K562 (cell line): ENCODE measurements around the gene CPPED1. TPM values are rescaled to one million over a fixed set of nuclear protein-coding genes. Genes with fewer than 3 reads are reported as not detected.

Experiments
- BCL6 ChIP-seq: fragments of 250-450 bp; sonication (Bioruptor Pico); IDR thresholded peaks from 2 replicates; pipeline ENCODE4 v1.4.0; 2020
- BRCA1 ChIP-seq, 2 experiments: fragments of 450-650 bp in 1 of 2; sonication (generic) in 1 of 2; formaldehyde crosslinking in 1 of 2; IDR thresholded peaks; 2 replicates each; pipeline versions ENCODE4 v1.5.0 to v1.6.1; 2017 to 2020; ENCODE audit warnings: mild to moderate bottlenecking in 1 of 2, missing genetic modification reagents in 1 of 2
- BRF1 ChIP-seq: IDR thresholded peaks from 3 replicates; pipeline ENCODE4 v1.6.1; 2011; ENCODE audit warnings: borderline replicate concordance, mild to moderate bottlenecking; ENCODE audit not compliant: insufficient read length; ENCODE audit errors: extremely low read depth
- CREBBP ChIP-seq: IDR thresholded peaks from one replicate; pipeline ENCODE4 v1.6.1; 2012; ENCODE audit warnings: low read depth, mild to moderate bottlenecking, control low read depth, inconsistent platforms, low read length
- E2F1 ChIP-seq: sonication (generic); formaldehyde crosslinking; IDR thresholded peaks from 2 replicates; pipeline ENCODE4 v1.8.1; 2023; ENCODE audit warnings: mild to moderate bottlenecking, missing genetic modification reagents, moderate library complexity
- EHMT2 ChIP-seq: fragments of 450-650 bp; IDR thresholded peaks from 2 replicates; pipeline ENCODE4 v1.6.1; 2018; ENCODE audit warnings: antibody characterized with exemption
- EP400 ChIP-seq: fragments of 450-650 bp; IDR thresholded peaks from 2 replicates; pipeline ENCODE4 v1.6.1; 2017; ENCODE audit warnings: antibody characterized with exemption, mild to moderate bottlenecking, moderate library complexity
- ESRRB ChIP-seq: fragments of 250-450 bp; sonication (Bioruptor Pico); IDR thresholded peaks from 2 replicates; pipeline ENCODE4 v1.5.0; 2020; ENCODE audit warnings: mild to moderate bottlenecking, moderate library complexity, borderline replicate concordance
- FOXP1 ChIP-seq: sonication (generic); formaldehyde crosslinking; IDR thresholded peaks from 2 replicates; pipeline ENCODE4 v1.8.0; 2022; ENCODE audit warnings: mild to moderate bottlenecking, missing genetic modification reagents
- GATAD2B ChIP-seq: fragments of 450-650 bp; IDR thresholded peaks from 2 replicates; pipeline ENCODE4 v1.6.1; 2017; ENCODE audit warnings: mild to moderate bottlenecking, borderline replicate concordance
- HIVEP1 ChIP-seq: fragments of 250-450 bp; sonication (Bioruptor Pico); IDR thresholded peaks from 2 replicates; pipeline ENCODE4 v1.4.0; 2020; ENCODE audit warnings: mild to moderate bottlenecking
- HOXB6 ChIP-seq: fragments of 250-450 bp; sonication (Bioruptor Pico); IDR thresholded peaks from 2 replicates; pipeline ENCODE4 v1.5.1; 2022; ENCODE audit warnings: mild to moderate bottlenecking, borderline replicate concordance
- NEUROD1 ChIP-seq: fragments of 150-350 bp; IDR thresholded peaks from 2 replicates; pipeline ENCODE4 v1.6.1; 2014; ENCODE audit warnings: borderline replicate concordance, low read length, low read depth; ENCODE audit not compliant: partially characterized antibody
- NR1H2 ChIP-seq: sonication (generic); formaldehyde crosslinking; IDR thresholded peaks from 2 replicates; pipeline ENCODE4 v1.4.0; 2020; ENCODE audit warnings: mild to moderate bottlenecking, missing genetic modification reagents
- PML ChIP-seq: IDR thresholded peaks from 2 replicates; pipeline ENCODE4 v1.6.1; 2012; ENCODE audit warnings: low read length, inconsistent platforms
- PRPF4 ChIP-seq: fragments of 200-400 bp; formaldehyde crosslinking; IDR thresholded peaks from one replicate; pipeline ENCODE4 v1.6.1; 2017; ENCODE audit warnings: low read length, low read depth, mild to moderate bottlenecking; ENCODE audit not compliant: insufficient read depth, poor library complexity, severe bottlenecking
- RAD21 ChIP-seq, 2 experiments: fragments of 250-450 bp in 1 of 2; fragments of 450-650 bp in 1 of 2; sonication (Bioruptor Pico) in 1 of 2; formaldehyde crosslinking in 1 of 2; IDR thresholded peaks in 1 of 2; conservative IDR thresholded peaks in 1 of 2; 2 replicates each; pipeline versions ENCODE4 v1.4.0 to v1.8.0; 2020 to 2022; ENCODE audit warnings: mild to moderate bottlenecking in 2 of 2, moderate library complexity in 1 of 2
- SMAD1 ChIP-seq: fragments of 150-350 bp; IDR thresholded peaks from 2 replicates; pipeline ENCODE4 v1.6.1; 2014; ENCODE audit warnings: low read length, low read depth; ENCODE audit not compliant: partially characterized antibody
- SMC3 ChIP-seq: conservative IDR thresholded peaks from 2 replicates; pipeline ENCODE4 v1.6.1; 2011; ENCODE audit warnings: low read depth, low read length, improper control_type of control experiment; ENCODE audit not compliant: insufficient read depth
- TAF1 ChIP-seq: IDR thresholded peaks from 2 replicates; pipeline ENCODE4 v1.6.1; 2011; ENCODE audit warnings: mild to moderate bottlenecking, low read length, moderate library complexity; ENCODE audit not compliant: insufficient read depth, control insufficient read depth, severe bottlenecking; ENCODE audit errors: extremely low read depth
- TCF3 ChIP-seq: sonication (generic); formaldehyde crosslinking; IDR thresholded peaks from 2 replicates; pipeline ENCODE4 v1.4.0; 2020; ENCODE audit warnings: mild to moderate bottlenecking, missing genetic modification reagents
- TFAM ChIP-seq: fragments of 250-450 bp; sonication (Bioruptor Pico); conservative IDR thresholded peaks from 2 replicates; pipeline ENCODE4 v1.5.0; 2021; ENCODE audit warnings: mild to moderate bottlenecking, moderate library complexity
- ZBTB33 ChIP-seq: sonication (generic); formaldehyde crosslinking; IDR thresholded peaks from 2 replicates; pipeline ENCODE4 v1.8.1; 2023; ENCODE audit warnings: mild to moderate bottlenecking, missing genetic modification reagents
- ZBTB7A ChIP-seq: IDR thresholded peaks from 2 replicates; pipeline ENCODE4 v1.6.1; 2011; ENCODE audit warnings: low read depth, mild to moderate bottlenecking, low read length, moderate library complexity, borderline replicate concordance; ENCODE audit not compliant: control insufficient read depth
- ZC3H8 ChIP-seq: fragments of 450-650 bp; IDR thresholded peaks from 2 replicates; pipeline ENCODE4 v1.6.1; 2017
- ZKSCAN1 ChIP-seq: fragments of 150-350 bp; IDR thresholded peaks from 2 replicates; pipeline ENCODE4 v1.6.1; 2016; ENCODE audit warnings: low read depth, low read length
- ZNF140 ChIP-seq: fragments of 250-450 bp; sonication (Bioruptor Pico); IDR thresholded peaks from 2 replicates; pipeline ENCODE4 v1.8.0; 2021; ENCODE audit warnings: moderate library complexity, mild to moderate bottlenecking, inconsistent platforms
- ZNF24 ChIP-seq: fragments of 450-650 bp; IDR thresholded peaks from 2 replicates; pipeline ENCODE4 v1.6.1; 2016
- ZNF436 ChIP-seq: fragments of 250-450, 450-650 bp; sonication (Bioruptor Pico); formaldehyde crosslinking; IDR thresholded peaks from 2 replicates; pipeline ENCODE4 v1.7.0; 2020; ENCODE audit warnings: mild to moderate bottlenecking
- polyA plus RNA-seq, 8 experiments: library from polyadenylated mRNA; depleted of rRNA in 4 of 8; stranded (reverse) in 5 of 8; unstranded in 3 of 8; fragments of >200 nt; fragmentation: Nextera tagmentation in 2 of 8; fragmentation: Illumina TruSeq in 1 of 8; extraction: Ambion mirVana in 2 of 8; extraction: Trizol in 1 of 8; gene quantifications; 2 replicates each; pipeline versions ENCODE4 v1.2.1 to v1.2.3, GENCODE V29; 2011 to 2014; ENCODE audit warnings: inconsistent platforms in 1 of 8, missing spikeins in 1 of 8
- total RNA-seq, 7 experiments: library from RNA; depleted of rRNA in 6 of 7; stranded (reverse); fragments of >200 nt in 6 of 7; fragmentation: Illumina TruSeq in 2 of 7; extraction: Trizol in 2 of 7; gene quantifications; 2 replicates each; pipeline versions ENCODE4 v1.2.1 to v1.2.3, GENCODE V29; 2011 to 2021; ENCODE audit warnings: low replicate concordance in 1 of 7

Gene CPPED1
- total and polyA plus RNA-seq, 9 of the 15 experiments (the other 6 are each of a cell fraction or from before 2014, with no cell fraction given), result 7.5 to 25.7 (median 16.9) TPM

GRCh38 chr16:12611006-12611477 is 192.6 kb downstream of the CPPED1 start (continued):
- TF ChIP-seq ZNF140 (CRISPR knock-in tag) (peak; percentile 97), RAD21 (CRISPR knock-in tag; conservative IDR thresholded peaks at IDR 0.05 in 1 of 2, IDR thresholded peaks at IDR 0.05 in 1 of 2) (no peak), BCL6 (CRISPR knock-in tag) (peak; percentile 93), TCF3 (CRISPR knock-in tag) (peak; percentile 24; the same call in 1 of the 2 replicates), GATAD2B (no peak), BRF1 (no peak), ZNF24 (no peak), EHMT2 (0 out of 2 replicates have a peak, but pooled peaks have one; percentile 9), ZC3H8 (no peak), CREBBP (no peak), HIVEP1 (peak; percentile 98), ZBTB7A (no peak), FOXP1 (no peak), BRCA1 (IDR thresholded peaks at IDR 0.05) (no peak), BRCA1 (CRISPR knock-in tag; IDR thresholded peaks at IDR 0.05) (no peak), HOXB6 (CRISPR knock-in tag) (peak; percentile 68; the same call in 1 of the 2 replicates), NEUROD1 (no peak), TFAM (CRISPR knock-in tag) (no peak), ESRRB (CRISPR knock-in tag) (peak; percentile 90), PML (no peak), ZNF436 (no peak), ZBTB33 (CRISPR knock-in tag) (no peak), PRPF4 (no peak), NR1H2 (CRISPR knock-in tag) (no peak), TAF1 (no peak), E2F1 (CRISPR knock-in tag) (no peak), EP400 (no peak), SMC3 (no peak), SMAD1 (no peak), ZKSCAN1 (no peak)
